HK-2 (cell line): ENCODE results near the gene TNP2.

Experiments
- DNase-seq: peaks from one replicate; pipeline ENCODE4 v3.0.0-alpha.2; 2018; ENCODE audit not compliant: unreplicated experiment

Gene TNP2

GRCh38 chr16:11268921-11269375 is at the start of gene TNP2:
TSS of gene TNP2 (minus strand) at chr16:11269325. CDS start at chr16:11269262, 63 bp downstream.
- no peak for DNase-seq

GRCh38 chr16:11318817-11319216 is 49.7 kb upstream of the TNP2 start:
- no peak for DNase-seq

- no peak for DNase-seq
These were observed 47.3 kb upstream of the TNP2 start for GRCh38 chr16:11316331-11317015.

DNA sequence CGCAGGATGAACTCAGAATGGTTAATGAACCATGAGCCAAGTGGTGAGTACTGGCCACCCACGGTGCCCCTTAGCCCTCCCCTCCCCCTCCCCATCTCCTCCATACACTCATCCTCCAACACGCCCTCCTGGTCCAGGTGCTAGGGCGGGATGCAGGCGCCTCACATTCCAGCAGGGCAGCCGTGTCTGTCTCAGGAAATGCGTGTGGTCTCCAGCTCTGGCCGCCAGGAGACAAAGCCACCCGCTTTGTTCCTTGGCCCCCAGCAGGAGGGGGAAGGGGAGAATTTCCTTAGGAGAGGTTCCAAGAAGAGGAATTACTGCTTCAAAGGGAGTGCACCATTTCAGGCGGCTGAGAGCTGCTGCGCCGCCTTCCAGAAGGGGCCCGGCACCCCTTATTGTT is 46.4 kb upstream of the TNP2 start:
- DNase-seq: peak; percentile 87

- DNase-seq: no peak
These were observed 45.3 kb upstream of the TNP2 start for GRCh38 chr16:11314309-11314894.

GRCh38 chr16:11313493-11314308 is 44.6 kb upstream of the TNP2 start:
- no peak for DNase-seq

GRCh38 chr16:11312718-11313492 is 43.8 kb upstream of the TNP2 start:
- DNase-seq: no peak

GRCh38 chr16:11310997-11311561 is 42.0 kb upstream of the TNP2 start:
- no peak for DNase-seq

DNA sequence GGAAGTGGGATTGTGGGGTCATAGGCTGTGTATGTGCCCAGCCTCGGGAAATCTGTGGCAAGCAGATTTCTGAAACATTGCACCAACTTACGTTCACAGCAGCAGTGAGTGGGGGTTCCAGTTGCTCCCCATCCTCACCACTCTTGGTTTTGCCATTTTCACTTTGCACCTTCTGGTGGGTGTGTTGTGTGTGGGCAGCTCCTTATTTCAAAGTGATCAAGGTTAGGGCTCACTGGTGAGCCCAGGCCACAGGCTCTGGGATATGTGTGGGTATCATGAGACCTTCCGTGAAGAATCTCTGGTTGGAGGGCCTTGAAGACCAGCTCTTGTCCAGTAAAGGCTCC is 41.5 kb upstream of the TNP2 start:
- no peak for DNase-seq

DNA sequence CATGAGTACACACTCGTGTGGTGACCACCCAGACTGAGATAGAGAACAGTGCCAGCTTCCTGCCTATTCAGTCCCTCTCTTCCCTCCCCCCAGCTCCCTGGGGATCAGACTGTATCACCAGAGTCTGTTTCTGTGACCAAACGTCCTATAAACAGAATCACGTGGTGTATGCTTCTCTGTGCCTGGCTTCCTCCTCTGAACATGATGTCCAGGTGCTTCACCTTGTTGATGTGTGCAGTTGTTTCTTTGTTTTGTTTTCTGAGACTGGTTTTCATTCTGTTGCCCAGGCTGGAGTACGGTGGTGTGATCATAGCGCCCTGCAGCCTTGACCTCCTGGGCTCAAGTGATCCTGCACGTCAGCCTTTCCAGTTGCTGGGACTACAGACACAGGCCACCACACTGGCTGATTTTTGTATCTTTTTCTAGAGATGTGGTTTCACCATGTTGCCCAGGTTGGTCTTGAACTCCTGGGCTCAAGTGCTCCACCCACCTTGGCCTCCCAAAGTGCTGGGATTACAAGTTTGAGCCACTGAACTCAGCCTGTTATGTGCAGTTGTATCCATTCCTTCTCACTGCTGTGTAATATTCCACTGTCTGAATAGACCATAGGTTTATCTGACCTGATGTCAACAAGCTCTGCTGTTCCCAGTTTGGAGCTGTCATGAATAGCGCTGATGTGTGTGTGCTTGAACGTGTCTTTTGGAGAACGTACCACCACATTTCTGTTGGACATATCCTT is 40.9 kb upstream of the TNP2 start:
- DNase-seq: no peak

GRCh38 chr16:11308493-11309283 is 39.6 kb upstream of the TNP2 start:
- no peak for DNase-seq

- DNase-seq: no peak
These were observed 38.7 kb upstream of the TNP2 start for GRCh38 chr16:11307639-11308492.

DNA sequence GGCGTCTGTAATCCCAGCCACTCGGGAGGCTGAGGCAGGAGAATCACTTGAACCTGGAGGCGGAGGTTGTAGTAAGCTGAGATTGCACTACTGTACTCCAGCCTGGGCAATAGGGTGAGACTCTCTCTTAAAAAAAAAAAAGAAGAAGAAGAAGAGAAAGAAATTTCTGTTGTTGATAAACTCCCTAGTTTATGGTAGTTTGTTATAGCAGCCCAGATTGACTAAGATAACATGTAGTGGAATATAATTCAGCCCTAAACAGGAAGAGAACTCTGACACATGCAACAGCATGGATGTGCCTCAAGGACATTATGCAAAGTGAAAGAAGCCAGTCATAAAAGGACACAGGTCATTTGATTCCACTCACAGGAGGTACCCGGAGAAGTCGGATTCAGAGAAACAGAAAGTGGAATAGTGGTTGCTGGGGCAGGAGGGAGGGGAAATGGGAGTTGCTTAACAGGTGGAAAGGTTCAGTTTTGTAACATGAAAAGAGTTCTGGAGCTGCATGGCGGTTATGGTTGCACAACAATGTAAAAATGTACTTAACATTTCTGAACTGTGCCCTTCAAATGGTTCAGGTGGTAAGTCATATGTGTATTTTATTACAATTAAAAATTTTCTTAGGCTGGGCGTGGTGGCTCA is 38.0 kb upstream of the TNP2 start:
- DNase-seq: no peak

GRCh38 chr16:11306381-11306780 is 37.3 kb upstream of the TNP2 start:
- no peak for DNase-seq

DNA sequence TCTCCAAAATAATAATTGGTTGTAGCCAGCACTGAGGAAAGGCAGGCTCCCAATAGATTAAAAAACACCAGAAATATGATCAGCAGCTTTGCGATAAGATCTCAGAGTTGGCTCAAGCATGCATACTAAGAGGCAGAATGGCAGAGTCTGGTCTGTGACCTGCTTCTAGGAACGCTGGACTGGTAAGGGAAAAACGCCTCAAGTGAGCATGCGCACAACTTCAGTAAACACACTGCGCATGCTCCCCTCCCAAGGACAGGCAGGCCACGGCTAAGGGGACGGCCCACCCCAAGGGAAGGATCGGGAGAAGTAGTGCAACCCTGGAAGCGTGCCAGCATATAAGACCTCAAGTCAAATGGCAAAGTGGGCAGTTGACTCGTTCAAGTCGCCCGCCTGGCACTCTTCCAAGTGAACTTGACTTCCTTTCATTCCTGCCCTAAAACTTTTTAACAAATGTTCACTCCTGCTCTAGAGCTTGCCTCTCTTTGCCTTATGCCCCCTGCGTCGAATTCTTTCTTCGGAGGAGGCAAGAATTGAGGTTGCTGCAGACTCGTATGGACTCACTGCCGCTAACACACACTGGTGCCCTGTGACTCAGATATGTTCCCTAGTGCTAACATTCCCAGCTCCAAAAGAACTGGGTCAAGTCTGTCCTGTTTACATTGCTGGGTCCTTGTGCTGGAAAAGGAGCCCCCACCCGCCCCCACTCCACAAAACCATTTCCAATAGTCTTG is 34.4 kb upstream of the TNP2 start:
- DNase-seq: no peak

GRCh38 chr16:11302977-11303376 is 33.9 kb upstream of the TNP2 start:
- DNase-seq: no peak

GRCh38 chr16:11301645-11302501 is 32.7 kb upstream of the TNP2 start:
- no peak for DNase-seq
